NB4 (cell line): ENCODE data around the gene MSH3.

ENCODE experiments used
- POLR2A ChIP-seq: IDR thresholded peaks from 2 replicates; pipeline ENCODE4 v1.6.1; 2011; ENCODE audit warnings: mild to moderate bottlenecking; ENCODE audit not compliant: insufficient read length; ENCODE audit errors: extremely low read depth
- TF ChIP-seq, protein P1 (sequence below): IDR thresholded peaks from one replicate; pipeline ENCODE4 v1.5.1; 2012; ENCODE audit warnings: low read depth, low read length

DNA sequence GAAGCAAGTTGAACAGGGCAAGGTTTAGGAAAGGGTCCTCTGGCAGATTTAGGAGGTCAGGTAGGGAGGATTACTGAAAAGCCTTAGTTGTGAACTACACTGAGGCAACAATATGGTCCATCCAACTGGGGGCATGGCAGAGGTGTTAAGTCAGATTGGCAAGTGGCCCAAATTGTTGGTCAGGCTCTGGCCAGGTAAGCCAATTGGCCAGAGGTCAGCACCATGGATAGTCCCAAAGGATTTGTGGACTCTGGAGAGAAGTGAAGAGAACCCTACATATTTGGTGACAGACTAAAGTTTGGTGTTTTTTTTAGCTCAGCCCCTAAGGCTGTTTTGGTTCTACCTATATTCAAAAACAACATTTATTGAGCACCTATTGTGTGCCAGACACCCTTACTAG is 266.6 kb downstream of the MSH3 start:
- TF ChIP-seq, protein P1, sequence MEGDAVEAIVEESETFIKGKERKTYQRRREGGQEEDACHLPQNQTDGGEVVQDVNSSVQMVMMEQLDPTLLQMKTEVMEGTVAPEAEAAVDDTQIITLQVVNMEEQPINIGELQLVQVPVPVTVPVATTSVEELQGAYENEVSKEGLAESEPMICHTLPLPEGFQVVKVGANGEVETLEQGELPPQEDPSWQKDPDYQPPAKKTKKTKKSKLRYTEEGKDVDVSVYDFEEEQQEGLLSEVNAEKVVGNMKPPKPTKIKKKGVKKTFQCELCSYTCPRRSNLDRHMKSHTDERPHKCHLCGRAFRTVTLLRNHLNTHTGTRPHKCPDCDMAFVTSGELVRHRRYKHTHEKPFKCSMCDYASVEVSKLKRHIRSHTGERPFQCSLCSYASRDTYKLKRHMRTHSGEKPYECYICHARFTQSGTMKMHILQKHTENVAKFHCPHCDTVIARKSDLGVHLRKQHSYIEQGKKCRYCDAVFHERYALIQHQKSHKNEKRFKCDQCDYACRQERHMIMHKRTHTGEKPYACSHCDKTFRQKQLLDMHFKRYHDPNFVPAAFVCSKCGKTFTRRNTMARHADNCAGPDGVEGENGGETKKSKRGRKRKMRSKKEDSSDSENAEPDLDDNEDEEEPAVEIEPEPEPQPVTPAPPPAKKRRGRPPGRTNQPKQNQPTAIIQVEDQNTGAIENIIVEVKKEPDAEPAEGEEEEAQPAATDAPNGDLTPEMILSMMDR: no peak
- no peak for TF ChIP-seq POLR2A
